ENCODE results near the gene SLC45A1. TPM values are rescaled to one million over a fixed set of nuclear protein-coding genes. Genes with fewer than 3 reads are reported as not detected.

Gene SLC45A1
- total RNA-seq, 1 experiment from 2014 or later = 0.41 TPM

- TF ChIP-seq CTCF (IDR thresholded peaks at IDR 0.05; ENCODE audit: insufficient read depth in 1 of 2, low read depth in 1 of 2, low read length in 1 of 2, severe bottlenecking in 1 of 2, unreplicated experiment in 1 of 2) = no peak
- Histone ChIP-seq H3K36me3 (ENCODE audit: control insufficient read depth, insufficient read depth, low read length) (no peaks in the 10 kb centered on the region), H3K4me3 (ENCODE audit: low read depth, low read length) (no peak overlapping the region), H3K27me3 (replicated peaks; ENCODE audit: control insufficient read depth, insufficient read depth, low read length) (no peaks in the 10 kb centered on the region), H3K9me3 (no peaks in the 10 kb centered on the region), H3K4me1 (no peaks in the 10 kb centered on the region)
- Mint-ChIP-seq H3K4me1 (ENCODE audit: low read depth, unreplicated experiment) (peaks cover 6% of the 10 kb centered on the region), H3K27me3 (ENCODE audit: insufficient read depth, unreplicated experiment) (no peaks in the 10 kb centered on the region), H3K36me3 (ENCODE audit: insufficient read depth, unreplicated experiment) (peaks cover 31% of the 10 kb centered on the region), H3K27ac (ENCODE audit: unreplicated experiment) (no peak overlapping the region), H3K4me3 (ENCODE audit: unreplicated experiment) (peak overlapping the region; percentile 11), H3K9me3 (ENCODE audit: unreplicated experiment) (no peaks in the 10 kb centered on the region)
- no TSS peak for BruUV-seq (replicated peaks)
- ChIA-PET CTCF (interaction anchor here (1.3 kb wide), 1 partner anchor 370 kb away, joined by 3 read pairs; no protein-coding TSS in a partner anchor), POLR2A (no interaction called here)
- DNase-seq = no peak
- intact Hi-C loops (cut with micrococcal nuclease; ENCODE audit: unreplicated experiment) = no loop called here
Measured at GRCh38 chr1:8344893-8345507, 27.1 kb downstream of the SLC45A1 start.

GRCh38 chr1:8345621-8346415 lies 27.9 kb downstream of the SLC45A1 start:
- CTCF ChIA-PET = no interaction called here

GRCh38 chr1:8347635-8348034 lies 29.7 kb downstream of the SLC45A1 start:
- intact Hi-C loops (cut with micrococcal nuclease; ENCODE audit: unreplicated experiment) = loop anchor here (2.0 kb wide), 2 partner anchors 33 to 365 kb away; no protein-coding TSS in a partner anchor
- BruUV-seq (replicated peaks) = no TSS peak
- Mint-ChIP-seq H3K9me3 (ENCODE audit: unreplicated experiment) (no peaks in the 10 kb centered on the region), H3K36me3 (ENCODE audit: insufficient read depth, unreplicated experiment) (peaks cover 50% of the 10 kb centered on the region), H3K27me3 (ENCODE audit: insufficient read depth, unreplicated experiment) (no peaks in the 10 kb centered on the region), H3K4me1 (ENCODE audit: low read depth, unreplicated experiment) (peaks cover 6% of the 10 kb centered on the region), H3K27ac (ENCODE audit: unreplicated experiment) (no peak overlapping the region), H3K4me3 (ENCODE audit: unreplicated experiment) (no peak overlapping the region)
- Histone ChIP-seq H3K9me3 (no peaks in the 10 kb centered on the region), H3K27me3 (replicated peaks; ENCODE audit: control insufficient read depth, insufficient read depth, low read length) (no peaks in the 10 kb centered on the region), H3K4me1 (no peaks in the 10 kb centered on the region), H3K4me3 (ENCODE audit: low read depth, low read length) (no peak overlapping the region), H3K36me3 (ENCODE audit: control insufficient read depth, insufficient read depth, low read length) (no peaks in the 10 kb centered on the region)
- ChIA-PET CTCF (no interaction called here), POLR2A (no interaction called here)
- no peak for DNase-seq
- TF ChIP-seq CTCF (IDR thresholded peaks at IDR 0.05; ENCODE audit: insufficient read depth in 1 of 2, low read depth in 1 of 2, low read length in 1 of 2, severe bottlenecking in 1 of 2, unreplicated experiment in 1 of 2) = no peak

More at GRCh38 chr1:8345621-8346415, 27.9 kb downstream of the SLC45A1 start:
- H3K27ac Mint-ChIP-seq (ENCODE audit: unreplicated experiment) = no peak overlapping the region
- Histone ChIP-seq H3K36me3 (ENCODE audit: control insufficient read depth, insufficient read depth, low read length) (no peaks in the 10 kb centered on the region), H3K9me3 (no peaks in the 10 kb centered on the region), H3K4me1 (no peaks in the 10 kb centered on the region), H3K4me3 (ENCODE audit: low read depth, low read length) (no peak overlapping the region), H3K27me3 (replicated peaks; ENCODE audit: control insufficient read depth, insufficient read depth, low read length) (no peaks in the 10 kb centered on the region)
- DNase-seq = peak in 1 of 2 experiments; percentile 23
- no peaks in the 10 kb centered on the region for H3K27me3 Mint-ChIP-seq (ENCODE audit: insufficient read depth, unreplicated experiment)
- intact Hi-C loops (cut with micrococcal nuclease; ENCODE audit: unreplicated experiment) = no loop called here
- peaks cover 35% of the 10 kb centered on the region for H3K36me3 Mint-ChIP-seq (ENCODE audit: insufficient read depth, unreplicated experiment)
- H3K9me3 Mint-ChIP-seq (ENCODE audit: unreplicated experiment) = no peaks in the 10 kb centered on the region
- H3K4me3 Mint-ChIP-seq (ENCODE audit: unreplicated experiment) = no peak overlapping the region
- no peak for TF ChIP-seq CTCF (IDR thresholded peaks at IDR 0.05; ENCODE audit: insufficient read depth in 1 of 2, low read depth in 1 of 2, low read length in 1 of 2, severe bottlenecking in 1 of 2, unreplicated experiment in 1 of 2)
- no TSS peak for BruUV-seq (replicated peaks)
- POLR2A ChIA-PET = no interaction called here
- peaks cover 6% of the 10 kb centered on the region for H3K4me1 Mint-ChIP-seq (ENCODE audit: low read depth, unreplicated experiment)

All from Caco-2 (cell line).